Karpas-422 (cell line): ENCODE data around the gene MYCN. TPM values are rescaled to one million over a fixed set of nuclear protein-coding genes. Genes with fewer than 3 reads are reported as not detected.
"Not testable (repeated sequence)": the region's sequence is repeated elsewhere in the genome, so short reads cannot be mapped to it uniquely, and the experiment has no call there.

Source experiments
- DNase-seq: peaks from one replicate; pipeline ENCODE4 v3.0.0-alpha.2; 2015
- H2AFZ ChIP-seq: fragments of 200-600 bp; sonication (generic); 2 replicates; pipeline ENCODE4 v1.6.1; 2014; ENCODE audit warnings: antibody characterized with exemption, low read length, mixed read lengths
- H3K27ac ChIP-seq: fragments of 200-600 bp; sonication (generic); 2 replicates; pipeline ENCODE4 v1.5.1; 2014; ENCODE audit warnings: mild to moderate bottlenecking, low read length, moderate library complexity
- H3K27me3 ChIP-seq: fragments of 200-600 bp; sonication (generic); 2 replicates; pipeline ENCODE4 v1.6.1; 2014; ENCODE audit warnings: low read length, mixed read lengths
- H3K36me3 ChIP-seq: fragments of 200-600 bp; sonication (generic); 2 replicates; pipeline ENCODE4 v1.6.1; 2014; ENCODE audit warnings: low read length, mixed read lengths; ENCODE audit not compliant: insufficient read depth
- H3K4me1 ChIP-seq: fragments of 200-600 bp; sonication (generic); 2 replicates; pipeline ENCODE4 v1.6.1; 2014; ENCODE audit warnings: mild to moderate bottlenecking, low read length, mixed read lengths
- H3K4me2 ChIP-seq: fragments of 200-600 bp; sonication (generic); 2 replicates; pipeline ENCODE4 v1.6.1; 2014; ENCODE audit warnings: low read length, low read depth, mild to moderate bottlenecking; ENCODE audit not compliant: poor library complexity, severe bottlenecking
- H3K4me3 ChIP-seq: fragments of 200-600 bp; sonication (generic); 2 replicates; pipeline ENCODE4 v1.5.1; 2014; ENCODE audit warnings: mild to moderate bottlenecking, antibody characterized with exemption, low read length, mixed read lengths
- H3K79me2 ChIP-seq: fragments of 200-600 bp; sonication (generic); 2 replicates; pipeline ENCODE4 v1.6.1; 2014; ENCODE audit warnings: mild to moderate bottlenecking, low read length, mixed read lengths
- H3K9ac ChIP-seq: fragments of 200-600 bp; sonication (generic); 2 replicates; pipeline ENCODE4 v1.6.0; 2014; ENCODE audit warnings: low read length
- H3K9me2 ChIP-seq: fragments of 200-600 bp; sonication (generic), shearing (Covaris generic); replicated peaks from 2 replicates; pipeline ENCODE4 v1.6.0; 2014; ENCODE audit warnings: mild to moderate bottlenecking, low read length, moderate library complexity; ENCODE audit not compliant: insufficient read depth
- H3K9me3 ChIP-seq: fragments of 300-700, 200-600 bp; sonication (generic); 2 replicates; pipeline ENCODE4 v1.6.1; 2014; ENCODE audit warnings: low read length, mixed read lengths
- H4K20me1 ChIP-seq: fragments of 200-600 bp; sonication (generic); 2 replicates; pipeline ENCODE4 v1.6.1; 2014; ENCODE audit warnings: mild to moderate bottlenecking, antibody characterized with exemption, low read length, low read depth; ENCODE audit not compliant: insufficient read depth
- total RNA-seq: library from RNA; depleted of rRNA; stranded (reverse); fragments of >200 nt; shearing (Covaris generic); gene quantifications from 2 replicates; pipeline ENCODE4 v1.2.3, GENCODE V29; 2014; ENCODE audit warnings: low replicate concordance

MYCN gene
- total RNA-seq, 1 experiment from 2014 or later, result not detected

- Histone ChIP-seq H3K4me2 (no peak overlapping the region), H3K36me3 (no peaks in the 10 kb centered on the region), H3K27ac (no peak overlapping the region), H4K20me1 (no peaks in the 10 kb centered on the region), H3K79me2 (no peaks in the 10 kb centered on the region), H3K27me3 (no peaks in the 10 kb centered on the region), H3K9me2 (no peaks in the 10 kb centered on the region), H3K4me1 (no peaks in the 10 kb centered on the region), H3K9ac (no peak overlapping the region), H3K4me3 (no peak overlapping the region), H3K9me3 (no peaks in the 10 kb centered on the region), H2AFZ (no peak overlapping the region)
- no peak for DNase-seq
These were observed 19.7 kb upstream of the MYCN start for GRCh38 chr2:15920696-15921095.

- DNase-seq, result no peak
- no peaks in the 10 kb centered on the region for H4K20me1 ChIP-seq
- H3K27ac ChIP-seq, result no peak overlapping the region
These were observed 16.8 kb upstream of the MYCN start for GRCh38 chr2:15923597-15923996.

GRCh38 chr2:15925819-15926218, 14.5 kb upstream of the MYCN start:
- no peaks in the 10 kb centered on the region for H3K79me2 ChIP-seq
- no peaks in the 10 kb centered on the region for H3K9me3 ChIP-seq
- H3K4me2 ChIP-seq, result no peak overlapping the region
- no peaks in the 10 kb centered on the region for H3K4me1 ChIP-seq
- H3K9me2 ChIP-seq, result no peaks in the 10 kb centered on the region
- DNase-seq, result no peak
- no peak overlapping the region for H3K9ac ChIP-seq
- H3K27ac ChIP-seq, result no peak overlapping the region
- no peaks in the 10 kb centered on the region for H3K36me3 ChIP-seq
- no peak overlapping the region for H3K4me3 ChIP-seq
- H2AFZ ChIP-seq, result no peak overlapping the region
- no peaks in the 10 kb centered on the region for H4K20me1 ChIP-seq
- no peaks in the 10 kb centered on the region for H3K27me3 ChIP-seq

More at GRCh38 chr2:15923597-15923996, 16.8 kb upstream of the MYCN start:
- Histone ChIP-seq H2AFZ (no peak overlapping the region), H3K4me2 (no peak overlapping the region), H3K79me2 (no peaks in the 10 kb centered on the region), H3K4me3 (no peak overlapping the region), H3K9ac (no peak overlapping the region), H3K9me2 (no peaks in the 10 kb centered on the region), H3K4me1 (no peaks in the 10 kb centered on the region), H3K27me3 (no peaks in the 10 kb centered on the region), H3K36me3 (no peaks in the 10 kb centered on the region), H3K9me3 (no peaks in the 10 kb centered on the region)

GRCh38 chr2:15926252-15926651, 14.1 kb upstream of the MYCN start:
- H3K9ac ChIP-seq, result no peak overlapping the region
- no peaks in the 10 kb centered on the region for H3K4me1 ChIP-seq
- no peak overlapping the region for H3K4me3 ChIP-seq
- H3K9me3 ChIP-seq, result no peaks in the 10 kb centered on the region
- no peaks in the 10 kb centered on the region for H3K79me2 ChIP-seq
- no peaks in the 10 kb centered on the region for H3K27me3 ChIP-seq
- no peak overlapping the region for H2AFZ ChIP-seq
- no peaks in the 10 kb centered on the region for H3K36me3 ChIP-seq
- no peaks in the 10 kb centered on the region for H3K9me2 ChIP-seq
- no peak overlapping the region for H3K4me2 ChIP-seq
- DNase-seq, result no peak
- no peak overlapping the region for H3K27ac ChIP-seq
- H4K20me1 ChIP-seq, result no peaks in the 10 kb centered on the region

DNA sequence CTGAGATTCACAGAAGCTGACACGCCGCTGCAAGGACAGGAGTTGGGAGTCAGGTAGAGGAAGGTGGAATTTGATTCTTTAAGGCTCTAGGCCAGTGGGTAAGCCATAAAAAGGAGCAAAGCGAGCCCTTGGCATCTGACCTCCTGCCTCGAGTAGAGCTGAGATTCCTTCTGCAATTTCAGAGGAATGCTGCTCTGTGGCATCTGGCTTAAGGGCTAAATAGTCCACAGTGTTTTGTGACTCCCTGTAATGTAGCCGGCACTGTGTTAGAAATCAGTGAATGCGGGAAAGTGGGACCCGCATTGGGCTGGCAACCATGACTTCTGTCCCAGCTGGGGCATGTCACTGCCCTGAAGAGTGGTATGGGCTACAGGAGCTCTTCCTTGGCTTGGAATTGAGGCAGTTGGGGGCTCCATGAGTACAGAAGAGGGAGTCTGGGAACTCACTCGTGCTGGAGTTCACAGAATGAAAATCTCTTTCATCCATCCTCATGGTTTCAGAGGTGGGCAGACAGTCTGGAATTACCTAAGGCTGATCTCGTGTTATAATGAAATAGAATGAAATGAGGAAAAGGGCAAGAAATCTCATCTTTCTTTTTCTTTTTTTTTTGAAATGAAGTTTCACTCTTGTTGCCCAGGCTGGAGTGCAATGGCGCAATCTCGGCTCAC, 12.7 kb upstream of the MYCN start:
- Histone ChIP-seq H3K4me1 (no peaks in the 10 kb centered on the region), H3K4me2 (no peak overlapping the region), H3K4me3 (no peak overlapping the region), H3K79me2 (no peaks in the 10 kb centered on the region), H2AFZ (no peak overlapping the region), H3K9me3 (no peaks in the 10 kb centered on the region), H3K27ac (no peak overlapping the region), H3K27me3 (no peaks in the 10 kb centered on the region), H3K9ac (no peak overlapping the region), H4K20me1 (no peaks in the 10 kb centered on the region), H3K36me3 (no peaks in the 10 kb centered on the region), H3K9me2 (no peaks in the 10 kb centered on the region)
- DNase-seq, result no peak

GRCh38 chr2:15929008-15929407, 11.3 kb upstream of the MYCN start:
- H4K20me1 ChIP-seq, DNase-seq, H3K4me1 ChIP-seq, H3K9me3 ChIP-seq, H3K9me2 ChIP-seq, H3K27ac ChIP-seq, H3K4me2 ChIP-seq, H3K36me3 ChIP-seq, H2AFZ ChIP-seq, H3K9ac ChIP-seq, H3K79me2 ChIP-seq, H3K4me3 ChIP-seq, H3K27me3 ChIP-seq: not testable (repeated sequence)

DNA sequence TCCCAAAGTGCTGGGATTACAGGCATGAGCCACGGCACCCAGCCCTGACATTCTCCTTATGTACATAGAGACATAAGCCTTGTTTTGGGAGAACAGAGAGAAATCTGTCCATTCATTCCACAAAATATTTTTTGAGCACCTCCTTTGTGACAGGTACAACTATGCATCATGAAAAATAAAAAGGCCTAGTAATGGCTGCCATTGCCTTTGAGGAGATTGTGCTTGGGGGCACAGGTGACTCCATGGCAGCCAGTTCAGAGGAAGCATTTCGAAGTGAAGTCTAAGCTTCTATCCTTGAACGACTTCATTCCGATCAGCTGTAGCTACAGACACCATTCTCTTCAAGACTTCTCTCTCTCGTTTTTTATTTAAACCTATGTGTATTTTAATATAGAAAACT, 10.5 kb upstream of the MYCN start:
- Histone ChIP-seq H3K9me2 (no peaks in the 10 kb centered on the region), H3K4me2 (no peak overlapping the region), H3K27ac (no peak overlapping the region), H3K4me3 (no peak overlapping the region), H3K9me3 (no peaks in the 10 kb centered on the region), H3K36me3 (no peaks in the 10 kb centered on the region), H2AFZ (no peak overlapping the region), H4K20me1 (no peaks in the 10 kb centered on the region), H3K27me3 (no peaks in the 10 kb centered on the region), H3K4me1 (no peaks in the 10 kb centered on the region), H3K79me2 (no peaks in the 10 kb centered on the region), H3K9ac (no peak overlapping the region)
- no peak for DNase-seq

DNA sequence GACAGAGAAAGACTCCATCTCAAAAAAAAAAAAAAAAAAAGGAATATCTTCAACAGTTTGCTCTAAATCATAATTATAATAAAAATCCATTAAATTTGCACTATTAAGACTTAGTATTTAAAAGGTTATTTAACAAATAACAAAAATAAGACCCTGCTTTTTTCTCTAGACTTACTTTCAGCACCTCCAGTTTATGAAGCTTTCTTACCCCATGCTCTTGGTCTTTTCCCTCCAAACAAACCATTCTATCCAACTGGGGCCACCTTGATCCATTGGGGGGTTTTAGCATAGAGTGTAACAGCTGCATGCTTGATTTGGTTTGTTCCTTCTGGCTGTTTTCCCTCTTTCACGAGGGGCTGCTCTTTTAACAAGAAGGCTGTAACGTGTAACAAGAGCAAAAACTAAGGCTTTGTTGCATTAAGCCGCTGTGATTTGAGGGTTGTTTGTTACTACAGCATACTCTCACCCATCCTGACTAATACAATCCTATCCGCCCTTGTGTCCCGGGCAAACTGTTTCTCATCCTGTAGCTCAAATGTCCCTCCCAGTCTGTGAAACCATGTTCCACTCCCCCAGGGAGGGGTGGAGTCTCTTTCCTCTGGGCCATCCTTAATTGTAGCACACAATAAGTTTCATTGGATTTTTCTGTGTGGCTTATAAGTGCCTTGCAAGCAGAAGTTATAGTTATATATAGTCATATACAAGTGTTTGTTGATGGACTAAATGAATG, 9.6 kb upstream of the MYCN start:
- Histone ChIP-seq H3K79me2 (no peaks in the 10 kb centered on the region), H3K9me2 (no peaks in the 10 kb centered on the region), H3K9ac (no peak overlapping the region), H2AFZ (no peak overlapping the region), H3K4me1 (no peaks in the 10 kb centered on the region), H3K27ac (no peak overlapping the region), H4K20me1 (no peaks in the 10 kb centered on the region), H3K27me3 (no peaks in the 10 kb centered on the region), H3K36me3 (no peaks in the 10 kb centered on the region), H3K9me3 (no peaks in the 10 kb centered on the region), H3K4me2 (no peak overlapping the region), H3K4me3 (no peak overlapping the region)
- no peak for DNase-seq
